Inflammatory macrophage (primary cell): ENCODE results near the gene NUP98.

Experiments
- DNase-seq, 2 donors: peaks; one replicate each; pipeline ENCODE4 v3.0.0-alpha.2; 2020 to 2022

Gene NUP98

DNA sequence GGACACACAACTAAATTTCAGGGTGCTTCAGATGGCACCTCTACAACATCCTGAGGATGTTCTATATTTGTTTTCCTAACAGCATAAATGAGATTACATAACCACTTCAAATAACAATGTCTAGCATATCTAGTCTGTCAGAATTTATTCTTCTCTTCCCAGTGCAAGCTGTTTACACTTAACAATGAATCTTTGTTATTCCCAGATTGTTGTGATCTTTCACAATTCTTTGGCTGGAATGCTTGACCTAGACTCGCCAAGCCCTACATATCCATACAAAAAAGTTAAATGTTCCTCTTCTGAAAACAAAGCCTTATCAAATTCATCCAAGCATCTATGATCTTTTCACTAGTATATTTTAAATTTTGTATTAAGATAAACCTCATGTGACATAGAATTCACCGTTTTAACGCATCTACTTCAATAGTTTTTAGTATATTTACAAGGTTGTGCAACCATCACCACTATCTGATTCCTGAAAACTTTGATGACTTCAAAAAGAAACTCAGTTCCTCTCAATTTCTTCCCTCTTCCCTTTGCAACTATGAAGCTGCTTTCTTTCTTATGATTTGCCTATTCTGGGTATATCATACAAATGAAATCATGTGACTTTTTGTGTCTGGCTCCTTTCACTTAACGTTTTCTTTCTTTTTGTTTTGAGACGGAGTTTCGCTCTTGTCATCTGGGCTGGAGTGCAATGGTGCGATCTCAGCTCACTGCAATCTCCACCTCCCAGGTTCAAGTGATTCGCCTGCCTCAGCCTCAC is 64.5 kb downstream of the NUP98 start:
- DNase-seq, result no peak

DNA sequence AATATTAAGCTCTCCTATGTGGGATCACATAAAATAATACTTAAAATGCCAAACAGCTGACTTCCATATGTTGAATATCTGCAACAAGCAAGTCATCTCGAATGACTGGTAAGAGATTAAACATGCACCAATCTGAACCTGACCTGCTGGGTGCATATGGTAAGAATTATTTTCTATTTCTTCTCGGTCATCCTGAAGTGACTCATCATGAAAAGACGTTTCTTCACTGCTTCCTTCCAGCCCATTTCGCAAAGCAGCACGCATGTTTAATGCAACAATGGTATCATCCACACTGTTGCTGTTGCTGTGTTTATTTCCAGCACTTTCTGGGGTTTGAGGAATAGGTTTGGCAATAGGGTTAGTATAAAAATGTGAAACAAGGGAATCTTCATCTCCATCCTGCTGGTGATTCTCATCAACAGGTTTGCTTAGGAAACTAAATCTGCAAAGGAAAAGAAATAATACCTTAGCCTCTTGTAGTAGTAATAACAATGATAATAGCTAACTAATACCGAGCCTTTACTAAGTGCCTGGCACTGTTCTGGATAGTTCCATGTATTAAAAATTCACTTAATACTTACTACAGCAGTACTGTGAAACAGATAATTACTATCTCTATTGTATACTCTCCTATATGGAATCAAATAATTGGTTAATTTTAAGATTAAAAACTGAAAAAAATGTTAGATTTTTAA is 74.2 kb downstream of the NUP98 start:
- DNase-seq, result peak; percentile 94

DNA sequence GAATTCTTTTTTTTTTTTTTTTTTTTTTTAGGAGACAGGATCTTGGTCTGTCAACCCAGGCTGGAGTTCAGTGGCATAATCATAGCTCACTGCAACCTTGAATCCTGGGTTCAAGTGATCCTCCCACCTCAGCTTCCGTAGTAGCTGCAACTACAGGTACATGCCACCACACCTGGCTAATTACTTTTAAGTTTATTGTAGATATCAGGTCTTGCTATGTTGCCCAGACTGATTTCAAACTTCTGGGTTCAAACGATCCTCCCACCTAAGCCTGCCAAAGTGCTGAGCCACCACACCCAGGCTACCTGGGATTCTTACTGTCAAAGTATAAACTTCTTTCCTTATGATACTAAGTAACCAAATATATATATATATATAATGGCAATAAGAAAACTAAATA is 75.3 kb downstream of the NUP98 start:
- DNase-seq, result no peak

DNA sequence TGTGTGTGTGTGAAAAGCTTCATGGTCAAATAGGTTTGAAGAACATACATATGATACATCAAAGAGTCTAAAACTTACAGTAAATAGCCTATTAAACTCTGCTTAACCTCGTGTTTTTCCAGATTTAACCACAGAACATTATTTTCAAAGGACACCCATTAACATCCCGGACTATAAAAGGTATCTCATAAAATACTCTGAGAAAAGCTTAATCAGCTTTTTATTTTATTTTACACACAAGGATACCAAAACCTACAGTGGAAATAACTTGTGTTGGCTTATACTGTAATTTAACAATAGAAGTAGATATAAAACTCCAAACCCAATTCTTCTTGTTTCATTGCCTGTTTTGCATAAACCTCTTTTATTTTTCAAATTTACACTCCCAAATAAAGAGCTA is 76.4 kb downstream of the NUP98 start:
- DNase-seq, result no peak

DNA sequence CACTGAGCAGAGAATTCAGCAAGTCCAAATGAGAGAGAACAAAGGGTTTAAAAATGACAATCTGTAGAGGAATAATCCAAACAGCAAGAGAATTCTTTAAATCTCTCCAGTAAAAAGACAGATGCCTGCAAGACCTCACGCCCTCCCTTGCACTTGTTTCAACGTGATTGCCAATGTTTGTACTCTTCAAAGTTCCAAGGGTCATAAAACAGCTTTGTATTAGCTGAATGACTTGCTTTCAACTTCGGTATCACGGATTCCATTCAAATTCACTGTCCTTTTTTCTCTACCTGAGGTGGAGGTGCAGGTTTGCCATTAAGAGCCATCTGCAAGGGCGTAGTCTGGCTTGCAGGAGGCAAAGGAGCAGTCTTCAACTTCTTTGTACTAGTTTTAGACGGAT is 85.1 kb downstream of the NUP98 start:
- DNase-seq, result no peak

DNA sequence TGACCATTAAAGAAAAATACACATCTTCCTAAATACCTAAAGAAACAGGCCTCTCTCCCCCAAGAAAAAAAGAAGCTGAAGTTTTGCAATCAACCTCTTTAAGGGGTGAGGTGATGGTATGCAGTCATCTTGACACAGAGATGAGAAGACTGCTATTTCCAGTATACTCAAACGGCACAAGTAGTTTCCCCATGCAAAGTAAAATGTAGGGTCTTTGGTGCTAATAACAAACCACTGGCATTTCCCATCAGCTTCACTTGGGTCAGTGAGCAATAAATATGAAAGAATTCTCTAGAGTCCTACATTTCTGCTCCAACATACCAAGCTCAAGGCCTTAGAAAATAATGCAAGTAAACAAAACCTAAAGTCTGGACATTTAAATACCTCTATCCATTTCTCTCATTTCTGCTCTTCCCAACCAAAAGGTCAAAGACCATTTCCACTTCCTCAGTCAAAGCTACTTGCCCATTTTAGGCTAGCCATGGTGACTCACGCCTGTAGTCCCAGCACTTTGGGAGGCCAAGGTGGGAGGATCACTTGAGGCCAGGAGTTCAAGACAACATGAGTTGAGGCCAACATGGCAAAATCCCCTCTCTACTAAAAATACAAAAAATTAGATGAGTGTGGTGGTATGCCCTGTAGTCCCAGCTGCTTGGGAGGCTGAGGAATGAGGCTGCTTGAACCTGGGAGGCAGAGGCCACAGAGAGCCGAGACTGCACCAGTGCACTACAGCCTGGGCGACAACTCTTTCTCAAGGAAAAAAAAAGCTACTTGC is 86.7 kb downstream of the NUP98 start:
- DNase-seq, result peak in 1 of 2 donors; percentile 7

DNA sequence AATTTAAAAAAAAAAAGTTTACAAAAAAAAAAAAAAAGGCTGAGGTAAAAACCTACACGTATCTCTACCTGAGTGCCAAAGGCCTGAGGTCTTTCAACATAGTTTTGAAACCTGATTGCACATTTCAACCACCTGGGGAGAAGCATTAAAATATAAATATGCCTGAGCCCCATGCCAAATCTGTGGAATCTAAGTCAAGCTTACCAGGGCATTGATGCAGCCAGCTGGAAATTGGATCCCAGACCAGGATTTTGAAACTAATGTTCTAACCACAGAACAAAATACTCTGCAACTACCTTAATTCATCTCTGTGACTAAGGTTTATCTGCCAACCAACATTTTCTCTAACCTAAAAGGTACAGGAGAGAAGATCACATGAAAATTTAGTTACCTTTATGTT is 87.4 kb downstream of the NUP98 start:
- DNase-seq, result no peak

DNA sequence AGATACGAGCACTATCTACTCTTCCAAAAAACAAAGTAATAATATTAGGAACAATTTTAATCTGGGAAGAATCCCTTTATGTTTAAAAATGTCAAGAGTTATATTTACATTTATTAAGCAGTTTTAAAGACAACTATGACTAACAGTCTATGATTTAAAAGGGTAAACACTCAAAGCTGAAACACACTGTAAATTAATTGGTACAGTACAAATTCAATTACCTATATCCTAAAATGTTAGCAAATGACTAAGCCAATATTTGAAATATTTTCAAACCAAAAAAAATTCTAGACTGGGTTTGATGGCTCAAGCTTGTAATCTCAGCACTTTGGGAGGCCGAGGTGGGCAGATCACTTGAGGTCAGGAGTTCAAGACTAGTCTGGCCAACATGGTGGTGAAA is 90.2 kb downstream of the NUP98 start:
- no peak for DNase-seq

DNA sequence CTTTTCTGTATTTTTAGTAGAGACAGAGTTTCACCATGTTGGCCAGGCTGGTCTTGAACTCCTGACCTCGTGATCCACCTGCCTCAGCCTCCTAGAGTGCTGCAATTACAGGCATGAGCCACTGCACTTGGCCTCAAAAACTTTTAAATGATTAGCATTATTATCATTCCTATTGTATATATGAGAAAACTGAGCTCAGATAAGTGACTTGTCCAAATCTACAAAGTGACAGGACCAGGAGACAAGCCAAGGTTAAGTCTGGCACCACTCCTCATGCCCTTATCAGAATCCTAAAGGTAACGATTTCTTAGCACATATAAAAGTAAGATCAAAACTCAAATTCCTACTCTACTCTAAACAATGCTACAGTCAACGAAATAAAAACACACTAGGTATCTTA is 94.0 kb downstream of the NUP98 start:
- no peak for DNase-seq

DNA sequence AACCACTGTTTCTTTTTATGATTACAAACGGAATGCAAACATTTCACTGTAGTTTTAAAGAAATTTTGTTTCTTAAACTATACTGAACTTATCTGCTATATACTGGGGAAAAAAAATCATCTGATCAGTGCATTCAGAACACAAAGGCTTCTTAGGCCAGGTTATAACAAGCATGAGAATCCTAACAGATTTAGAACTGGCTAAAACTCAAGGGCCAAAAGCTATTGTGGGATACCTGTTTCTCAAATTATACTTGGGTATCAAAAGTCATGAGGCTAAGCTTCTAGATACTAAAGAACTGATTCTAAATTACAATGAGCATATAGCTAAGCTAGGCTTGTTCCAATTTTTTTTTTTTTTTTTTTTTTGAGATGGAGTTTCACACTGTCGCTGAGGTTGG is 96.4 kb downstream of the NUP98 start:
- no peak for DNase-seq

DNA sequence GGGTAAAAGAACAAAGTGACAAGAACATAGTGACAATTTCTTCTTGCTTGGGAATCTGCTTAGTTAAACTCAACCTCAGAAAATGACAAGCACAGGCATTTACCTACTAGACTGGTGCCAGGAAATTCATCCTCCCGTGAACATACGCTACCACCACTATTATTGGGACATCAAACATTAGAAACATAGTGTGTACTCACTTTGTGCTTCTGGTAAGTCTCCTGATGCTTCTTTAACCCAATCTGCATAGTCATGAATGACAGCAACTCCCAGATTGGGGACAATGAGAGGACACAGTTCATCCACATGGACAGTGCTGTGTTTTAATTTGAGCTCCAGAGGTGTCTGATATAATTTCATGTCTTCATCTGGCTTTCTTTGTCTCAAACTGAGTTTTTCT is 96.9 kb downstream of the NUP98 start:
- DNase-seq, result no peak

DNA sequence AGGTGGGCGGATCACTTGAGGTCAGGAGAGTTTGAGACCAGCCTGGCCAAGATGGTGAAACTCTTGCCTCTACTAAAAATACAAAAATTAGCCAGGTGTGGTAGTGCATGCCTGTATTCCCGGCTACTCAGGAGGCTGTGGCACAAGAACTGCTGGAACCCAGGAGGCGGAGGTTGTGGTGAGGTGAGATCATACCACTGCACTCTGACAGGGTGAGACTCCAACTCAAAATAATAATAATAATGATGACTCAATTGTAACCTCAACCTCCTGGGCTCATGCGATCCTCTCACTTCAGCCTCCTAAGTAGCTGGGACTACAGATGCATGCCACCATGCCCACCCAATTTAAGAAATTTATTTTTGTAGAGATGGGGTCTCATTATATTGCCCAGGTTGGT is 110.6 kb downstream of the NUP98 start:
- DNase-seq, result no peak

DNA sequence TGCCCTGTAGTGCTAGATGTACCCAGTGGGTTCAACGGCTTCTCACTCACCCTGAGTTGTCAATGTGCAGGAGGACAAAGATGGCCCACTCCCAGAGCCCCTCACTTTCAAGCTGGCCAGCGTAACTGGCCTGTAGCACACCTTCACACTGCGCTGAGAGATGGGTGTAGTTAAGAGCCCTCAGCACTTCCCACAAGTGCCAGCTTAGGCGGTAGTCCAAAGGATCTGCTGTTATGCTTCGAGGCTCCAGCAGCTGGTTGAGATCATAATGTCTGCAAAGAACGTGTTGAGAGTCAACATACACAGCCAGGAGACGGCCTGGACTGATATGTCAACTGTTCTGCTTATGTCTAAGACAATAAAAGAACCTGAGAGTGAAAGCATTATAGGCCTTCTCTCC is 111.4 kb downstream of the NUP98 start:
- DNase-seq, result no peak

DNA sequence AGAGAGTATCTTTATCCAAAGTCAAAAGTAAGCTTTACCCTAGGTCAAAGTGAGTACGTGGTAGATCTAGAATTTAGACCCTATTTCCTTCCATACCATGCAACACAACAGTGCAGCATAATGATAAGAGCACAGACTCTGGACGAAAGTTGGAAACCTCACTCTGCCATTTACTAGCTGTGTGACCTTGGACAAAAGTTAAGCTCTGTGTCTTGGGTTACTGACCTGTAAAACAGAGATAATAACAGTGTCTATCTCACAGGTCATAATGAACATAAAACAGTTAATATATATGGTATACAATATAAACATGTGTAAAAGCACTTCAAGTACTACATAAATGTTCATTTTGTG is 112.6 kb downstream of the NUP98 start:
- DNase-seq, result no peak

DNA sequence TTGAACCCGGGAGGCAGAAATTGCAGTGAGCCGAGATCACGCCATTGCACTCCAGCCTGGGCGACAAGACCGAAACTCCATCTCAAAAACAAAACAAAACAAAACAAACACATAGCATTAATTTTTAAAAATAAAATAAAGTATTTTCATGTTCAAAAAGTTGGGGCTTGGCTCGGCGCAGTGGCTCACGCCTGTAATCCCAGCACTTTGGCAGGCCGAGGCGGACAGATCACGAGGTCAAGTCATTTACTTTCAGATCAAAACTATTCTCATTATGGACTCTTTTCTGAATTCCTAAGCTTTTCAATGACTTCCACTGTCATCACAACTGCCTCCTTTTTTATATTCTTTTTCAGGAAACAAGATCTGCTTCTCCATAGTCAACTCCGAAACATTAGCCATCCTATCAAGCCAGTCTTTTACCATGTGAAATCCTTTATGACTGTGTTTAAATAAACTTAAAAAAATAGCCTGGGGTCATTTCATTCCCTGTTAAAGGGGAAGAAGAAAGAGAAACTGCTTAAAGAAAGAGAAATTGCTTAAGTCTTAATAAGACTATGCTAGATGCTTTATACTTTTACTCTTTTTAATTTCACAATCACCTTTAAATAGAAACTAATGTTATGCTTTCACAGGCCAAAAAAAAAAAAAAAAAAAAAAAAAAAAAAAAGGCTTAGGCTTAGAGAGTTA is 113.1 kb downstream of the NUP98 start:
- DNase-seq, result no peak

DNA sequence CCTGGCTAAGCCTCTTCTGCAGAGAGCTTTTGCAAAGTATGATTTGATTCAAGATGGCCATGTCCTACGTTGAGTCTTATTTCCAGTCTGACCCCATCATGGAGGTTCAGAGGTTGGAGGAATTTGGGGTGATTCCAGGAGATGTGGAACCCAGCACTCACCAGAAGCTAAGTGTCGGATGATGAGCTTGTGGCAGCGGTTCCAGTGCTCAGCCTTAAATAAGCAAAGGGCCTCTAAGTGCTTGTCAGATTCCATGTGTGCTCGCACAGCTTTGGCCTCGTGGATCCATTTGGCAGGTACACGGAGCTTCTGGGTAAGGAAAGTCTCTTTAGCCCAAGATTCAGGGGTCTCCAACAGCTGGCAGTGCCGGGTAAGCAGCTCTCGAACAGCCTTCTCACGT is 114.3 kb downstream of the NUP98 start:
- DNase-seq, result no peak

DNA sequence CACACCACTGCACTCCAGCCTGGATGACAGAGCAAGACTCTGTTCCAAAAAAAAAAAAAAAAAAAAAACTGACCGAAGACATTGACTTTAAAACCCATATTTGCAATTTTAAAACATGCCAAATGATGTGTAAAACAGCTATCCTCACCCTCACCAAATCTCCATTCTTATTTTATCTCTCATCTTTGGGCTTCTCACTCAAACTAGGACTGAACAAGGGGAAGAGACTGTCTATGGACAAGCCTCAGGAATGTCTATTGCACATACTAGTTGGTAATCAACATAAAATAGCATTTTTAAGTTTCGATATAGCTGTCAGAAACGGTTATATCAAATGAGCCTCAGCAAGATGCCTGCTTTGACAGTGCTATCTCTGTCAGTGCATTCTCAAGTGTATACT is 118.3 kb downstream of the NUP98 start:
- no peak for DNase-seq

DNA sequence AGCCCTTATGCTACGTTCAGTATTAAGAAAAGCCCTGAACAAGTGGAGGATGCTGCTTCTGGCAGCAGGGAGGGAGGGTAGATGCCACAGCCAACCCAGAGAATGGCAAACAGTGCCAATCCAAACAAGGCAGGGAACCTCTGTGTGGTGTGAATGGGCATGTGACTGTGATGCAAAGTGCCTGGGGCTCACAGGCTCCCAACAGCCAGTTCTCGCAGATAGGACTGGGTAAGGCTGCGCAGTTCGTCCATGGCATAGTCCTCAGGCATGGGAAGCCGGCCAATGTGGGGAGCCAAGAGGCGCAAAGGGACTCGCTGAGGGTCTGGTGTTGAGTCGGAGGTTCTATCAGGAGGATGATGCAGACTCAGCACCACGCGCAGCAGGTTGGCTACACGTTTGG is 121.4 kb downstream of the NUP98 start:
- no peak for DNase-seq

DNA sequence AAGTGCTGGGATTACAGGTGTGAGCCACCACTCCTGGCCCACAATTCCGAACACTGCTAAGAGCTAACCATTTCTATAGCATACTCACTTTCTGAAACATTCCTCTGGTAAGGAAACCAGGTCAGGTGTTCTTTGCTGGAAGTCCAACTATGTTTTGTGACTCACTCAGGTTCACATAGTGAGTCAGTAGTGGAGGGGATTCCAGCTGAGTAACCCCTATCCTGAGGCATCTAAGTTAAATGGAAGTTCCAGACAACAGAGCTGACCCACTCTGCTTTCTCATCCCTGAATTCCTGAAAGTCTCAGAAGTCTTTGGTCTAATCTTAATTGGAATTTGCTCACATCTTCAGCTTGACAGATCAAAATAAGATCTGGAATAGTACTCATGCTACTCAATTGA is 123.2 kb downstream of the NUP98 start:
- DNase-seq, result no peak

DNA sequence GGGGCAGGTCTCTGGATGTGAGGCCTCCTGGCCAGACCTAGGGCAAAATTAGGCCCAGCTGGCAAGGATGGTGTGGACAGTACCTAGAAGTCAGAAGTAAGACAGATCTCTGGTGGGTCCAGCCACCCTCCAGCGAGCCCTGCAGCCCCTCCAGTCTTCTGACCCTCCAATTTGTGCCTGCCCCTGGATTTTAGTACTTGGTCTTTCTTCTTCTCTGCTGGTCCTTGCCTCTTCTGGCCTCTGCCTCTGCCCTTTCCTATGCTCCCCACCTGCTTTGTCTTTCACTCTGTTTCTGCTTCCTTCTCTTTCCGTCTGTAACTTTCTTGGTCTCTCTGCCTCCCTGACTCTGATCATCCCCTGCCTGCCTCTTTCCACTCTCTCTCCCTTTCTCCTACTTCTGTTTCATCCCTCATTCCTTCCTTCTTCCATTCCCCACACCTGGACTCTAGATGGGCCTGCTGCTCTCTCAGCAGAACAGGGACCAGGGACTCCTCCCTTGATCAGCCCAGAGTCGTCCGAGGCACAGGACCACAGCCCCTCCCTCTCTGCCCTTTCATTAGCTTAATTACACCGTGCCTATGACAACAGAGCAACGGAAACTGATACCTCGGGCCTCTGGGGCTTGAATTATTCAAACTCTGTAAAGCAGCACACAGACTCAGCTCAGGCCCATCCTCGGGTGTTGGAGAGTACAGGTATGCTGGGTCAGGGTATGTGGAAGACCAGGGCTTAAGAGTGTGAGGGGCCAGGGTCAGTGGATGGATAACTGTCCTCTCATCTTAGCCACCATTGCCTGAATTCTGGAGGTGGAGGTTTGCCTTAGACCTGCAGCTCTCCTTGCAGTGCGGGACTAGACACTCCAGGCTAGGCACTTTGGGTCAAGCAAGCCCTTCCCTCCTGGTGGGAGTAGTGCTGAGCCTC is 125.8 kb downstream of the NUP98 start, which contains the start of gene CHRNA10:
Gene CHRNA10, minus strand, starts transcription at position 51 of the 921 bp plus-strand sequence. CDS start 72 bp downstream, outside the sequence.
- DNase-seq, result no peak

DNA sequence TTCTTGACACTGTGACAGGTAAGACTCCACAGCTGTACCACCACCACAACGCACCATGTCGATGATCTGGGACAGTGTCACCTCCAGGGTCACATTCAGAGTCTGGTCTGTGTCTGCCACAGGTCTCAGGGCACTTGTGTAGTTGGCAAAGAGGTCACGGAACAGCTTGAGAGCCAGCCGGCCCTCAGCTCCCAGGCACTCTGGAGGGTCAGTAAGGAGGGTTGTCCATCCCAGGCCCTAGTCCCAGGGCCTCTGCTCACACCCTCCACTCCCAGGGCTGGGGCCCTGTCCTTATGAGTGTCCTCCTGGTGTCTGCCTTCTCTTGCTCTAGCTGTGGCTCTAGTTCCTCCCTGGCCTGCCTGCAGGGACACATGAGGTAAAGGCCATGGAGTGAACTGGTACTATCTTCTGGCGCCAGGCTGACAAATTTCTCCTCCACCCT is 127.6 kb downstream of the NUP98 start:
- DNase-seq, result no peak

DNA sequence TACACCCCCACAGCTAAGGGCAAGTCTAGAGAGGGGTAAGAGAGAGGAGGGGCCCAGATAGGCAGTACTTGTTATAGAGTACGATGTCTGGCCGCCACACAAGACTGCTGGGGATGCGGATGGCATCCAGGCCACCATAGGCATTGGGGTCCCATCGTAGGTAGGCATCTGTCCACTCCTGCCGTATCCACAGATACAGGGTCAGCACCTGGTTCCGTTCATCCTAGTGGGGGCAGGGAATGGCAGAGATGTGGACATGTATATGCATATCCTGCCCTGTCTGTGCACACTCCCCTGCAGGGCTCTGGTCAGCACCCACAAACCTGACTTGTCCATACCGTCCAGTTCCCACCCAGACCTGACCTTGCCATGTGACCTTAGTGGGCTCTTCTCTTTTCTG is 128.2 kb downstream of the NUP98 start:
- no peak for DNase-seq
